Body of pancreas (tissue), 4 donors: Measurements from ENCODE around the gene GNA15.

Experiments used
- POLR2A ChIP-seq, 3 donors: fragments of 450-650 bp; IDR thresholded peaks; one replicate each; pipeline ENCODE4 v1.6.1; 2016; ENCODE audit warnings: antibody characterized with exemption in 3 of 3, mild to moderate bottlenecking in 2 of 3
- TF ChIP-seq, protein P1 (sequence below), 7 experiments: fragments of 450-650 bp in 4 of 7; fragments of 200-600 bp in 3 of 7; sonication (generic) in 3 of 7; IDR thresholded peaks; one replicate each; pipeline ENCODE4 v1.5.1; 2016 to 2019; ENCODE audit warnings: antibody characterized with exemption in 7 of 7

DNA sequence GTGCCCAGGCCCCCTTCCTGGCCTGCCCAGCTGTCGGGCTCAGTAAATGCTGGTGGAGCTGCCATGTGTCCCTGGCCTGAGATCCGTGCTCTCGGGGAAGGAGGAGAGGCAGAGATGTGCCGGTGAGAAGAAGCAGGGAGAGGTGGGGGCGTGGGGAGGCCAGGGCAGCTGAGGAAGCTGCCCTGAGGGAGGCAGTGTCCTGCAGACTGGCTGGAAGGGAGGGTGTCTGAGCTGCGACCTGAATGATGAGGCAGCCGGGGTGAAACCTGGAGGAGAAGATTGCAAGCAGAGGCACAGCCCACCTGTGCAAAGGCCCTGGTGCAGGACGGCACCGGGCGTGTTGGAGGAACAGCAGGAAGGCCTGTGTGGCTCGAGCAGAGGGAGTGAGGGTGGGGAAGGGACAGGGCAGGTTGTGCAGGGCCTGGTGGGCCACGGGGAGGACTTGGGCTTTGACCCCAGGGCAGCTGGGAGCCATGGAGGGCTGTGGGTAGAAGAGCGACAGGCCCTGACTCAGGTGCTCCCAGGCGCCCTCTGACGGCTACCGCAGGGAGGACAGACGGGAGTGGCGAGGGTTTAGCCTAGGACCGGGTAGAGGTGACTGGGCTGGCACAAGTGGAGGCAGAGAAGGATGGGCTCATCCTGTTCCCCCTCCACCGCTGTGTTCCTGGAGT is 74.6 kb downstream of the GNA15 start:
- TF ChIP-seq, protein P1, sequence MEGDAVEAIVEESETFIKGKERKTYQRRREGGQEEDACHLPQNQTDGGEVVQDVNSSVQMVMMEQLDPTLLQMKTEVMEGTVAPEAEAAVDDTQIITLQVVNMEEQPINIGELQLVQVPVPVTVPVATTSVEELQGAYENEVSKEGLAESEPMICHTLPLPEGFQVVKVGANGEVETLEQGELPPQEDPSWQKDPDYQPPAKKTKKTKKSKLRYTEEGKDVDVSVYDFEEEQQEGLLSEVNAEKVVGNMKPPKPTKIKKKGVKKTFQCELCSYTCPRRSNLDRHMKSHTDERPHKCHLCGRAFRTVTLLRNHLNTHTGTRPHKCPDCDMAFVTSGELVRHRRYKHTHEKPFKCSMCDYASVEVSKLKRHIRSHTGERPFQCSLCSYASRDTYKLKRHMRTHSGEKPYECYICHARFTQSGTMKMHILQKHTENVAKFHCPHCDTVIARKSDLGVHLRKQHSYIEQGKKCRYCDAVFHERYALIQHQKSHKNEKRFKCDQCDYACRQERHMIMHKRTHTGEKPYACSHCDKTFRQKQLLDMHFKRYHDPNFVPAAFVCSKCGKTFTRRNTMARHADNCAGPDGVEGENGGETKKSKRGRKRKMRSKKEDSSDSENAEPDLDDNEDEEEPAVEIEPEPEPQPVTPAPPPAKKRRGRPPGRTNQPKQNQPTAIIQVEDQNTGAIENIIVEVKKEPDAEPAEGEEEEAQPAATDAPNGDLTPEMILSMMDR (IDR thresholded peaks at IDR 0.05): peak; percentile 13 to 54 (median 45)
- no peak for TF ChIP-seq POLR2A (IDR thresholded peaks at IDR 0.05)
